Caco-2 (cell line): ENCODE data around the gene STK10. TPM values are rescaled to one million over a fixed set of nuclear protein-coding genes. Genes with fewer than 3 reads are reported as not detected.

Experiments
- BruUV-seq: library from RNA; stranded (reverse); fragments of 400-500 nt; replicated peaks from 2 replicates; lab custom pipeline; 2021; lab: Mats Ljungman, UMichigan
- CTCF ChIA-PET: fragments of 300-600 bp; sonication (Branson Sonifier 250); formaldehyde crosslinking; loops from one replicate; lab custom pipeline; 2022; ENCODE audit warnings: antibody characterized with exemption; lab: Charles Lee
- POLR2A ChIA-PET: fragments of 300-600 bp; sonication (Branson Sonifier 250); formaldehyde crosslinking; loops from one replicate; lab custom pipeline; 2022; ENCODE audit warnings: antibody characterized with exemption; lab: Charles Lee
- DNase-seq, 2 experiments: peaks; one replicate each; pipeline versions ENCODE4 v3.0.0 to v3.0.0-alpha.2; 2020 to 2022
- H3K27me3 ChIP-seq: replicated peaks from 2 replicates; pipeline ENCODE4 v1.6.0; 2011; ENCODE audit warnings: low read length; ENCODE audit not compliant: control insufficient read depth, insufficient read depth
- H3K36me3 ChIP-seq: 2 replicates; pipeline ENCODE4 v1.5.1; 2011; ENCODE audit warnings: low read length; ENCODE audit not compliant: control insufficient read depth, insufficient read depth
- H3K4me1 ChIP-seq: fragments of 250-450 bp; sonication (Bioruptor Pico); 2 replicates; pipeline ENCODE4 v1.5.1; 2020; ENCODE audit warnings: mild to moderate bottlenecking
- H3K4me3 ChIP-seq: 2 replicates; pipeline ENCODE4 v1.5.1; 2011; ENCODE audit warnings: low read depth, mild to moderate bottlenecking, control low read depth, low read length
- H3K9me3 ChIP-seq: fragments of 250-450 bp; sonication (Bioruptor Pico); 2 replicates; pipeline ENCODE4 v1.5.1; 2020; ENCODE audit warnings: mild to moderate bottlenecking, moderate library complexity
- H3K27ac Mint-ChIP-seq: one replicate; pipeline ENCODE4 v1.8.0; 2022; ENCODE audit warnings: mixed read lengths; ENCODE audit not compliant: unreplicated experiment
- H3K27me3 Mint-ChIP-seq: one replicate; pipeline ENCODE4 v1.8.0; 2022; ENCODE audit warnings: mixed read lengths; ENCODE audit not compliant: insufficient read depth, unreplicated experiment
- H3K36me3 Mint-ChIP-seq: one replicate; pipeline ENCODE4 v1.8.0; 2022; ENCODE audit warnings: mild to moderate bottlenecking, mixed read lengths; ENCODE audit not compliant: insufficient read depth, unreplicated experiment
- H3K4me1 Mint-ChIP-seq: one replicate; pipeline ENCODE4 v1.8.0; 2022; ENCODE audit warnings: low read depth, mixed read lengths; ENCODE audit not compliant: unreplicated experiment
- H3K4me3 Mint-ChIP-seq: one replicate; pipeline ENCODE4 v1.8.0; 2022; ENCODE audit warnings: mild to moderate bottlenecking, moderate library complexity, mixed read lengths; ENCODE audit not compliant: unreplicated experiment
- H3K9me3 Mint-ChIP-seq: one replicate; pipeline ENCODE4 v1.8.0; 2022; ENCODE audit warnings: mixed read lengths; ENCODE audit not compliant: unreplicated experiment
- CTCF ChIP-seq, 2 experiments: fragments of 200-600 bp in 1 of 2; IDR thresholded peaks; 1 replicate in 1 of 2; 2 replicates in 1 of 2; pipeline versions ENCODE4 v1.5.1 to v1.8.0; 2011 to 2022; ENCODE audit warnings: antibody characterized with exemption in 1 of 2, control low read depth in 1 of 2, inconsistent platforms in 1 of 2, low read depth in 1 of 2, low read length in 1 of 2, mild to moderate bottlenecking in 1 of 2, moderate library complexity in 1 of 2; ENCODE audit not compliant: insufficient read depth in 1 of 2, severe bottlenecking in 1 of 2, unreplicated experiment in 1 of 2
- intact Hi-C: fragments of 100-400 bp; cut with micrococcal nuclease; formaldehyde crosslinking; loops from one replicate; pipeline ENCODE4 v1.10.0; 2022; ENCODE audit not compliant: unreplicated experiment
- total RNA-seq: library from RNA; stranded (reverse); gene quantifications from 2 replicates; pipeline ENCODE4 v1.2.3, GENCODE V29; 2022

Gene STK10
- total RNA-seq, 1 experiment from 2014 or later, result 10.3 TPM

GRCh38 chr5:171999877-172000276 lies 188.1 kb downstream of the STK10 start:
- POLR2A ChIA-PET, result no interaction called here
- Mint-ChIP-seq H3K27ac (no peak overlapping the region), H3K36me3 (peaks cover 24% of the 10 kb centered on the region), H3K9me3 (no peaks in the 10 kb centered on the region), H3K27me3 (no peaks in the 10 kb centered on the region), H3K4me3 (no peak overlapping the region), H3K4me1 (peaks cover 40% of the 10 kb centered on the region)
- H3K36me3 ChIP-seq, result no peaks in the 10 kb centered on the region
- H3K4me1 ChIP-seq, result peaks cover 25% of the 10 kb centered on the region
- BruUV-seq, result no TSS peak
- no peak for DNase-seq
- TF ChIP-seq CTCF (IDR thresholded peaks at IDR 0.05; ENCODE audit: insufficient read depth in 1 of 2, low read depth in 1 of 2, low read length in 1 of 2, severe bottlenecking in 1 of 2, unreplicated experiment in 1 of 2), result no peak
- intact Hi-C loops, result no loop called here
- no peaks in the 10 kb centered on the region for H3K9me3 ChIP-seq
- CTCF ChIA-PET, result no interaction called here
- H3K4me3 ChIP-seq, result no peak overlapping the region
- H3K27me3 ChIP-seq, result no peaks in the 10 kb centered on the region

- no TSS peak for BruUV-seq
- Mint-ChIP-seq H3K4me1 (peaks cover 36% of the 10 kb centered on the region), H3K4me3 (no peak overlapping the region), H3K36me3 (peaks cover 24% of the 10 kb centered on the region), H3K9me3 (no peaks in the 10 kb centered on the region), H3K27ac (no peak overlapping the region), H3K27me3 (no peaks in the 10 kb centered on the region)
- peaks cover 21% of the 10 kb centered on the region for H3K4me1 ChIP-seq
- ChIA-PET CTCF (no interaction called here), POLR2A (interaction anchor here (1.5 kb wide), 1 partner anchor 8 kb away, joined by 10 read pairs; no protein-coding TSS in a partner anchor)
- no peak for DNase-seq
- H3K4me3 ChIP-seq, result no peak overlapping the region
- intact Hi-C loops, result no loop called here
- no peaks in the 10 kb centered on the region for H3K27me3 ChIP-seq
- H3K36me3 ChIP-seq, result no peaks in the 10 kb centered on the region
- no peaks in the 10 kb centered on the region for H3K9me3 ChIP-seq
- no peak for TF ChIP-seq CTCF (IDR thresholded peaks at IDR 0.05; ENCODE audit: insufficient read depth in 1 of 2, low read depth in 1 of 2, low read length in 1 of 2, severe bottlenecking in 1 of 2, unreplicated experiment in 1 of 2)
Measured at GRCh38 chr5:171999100-171999499, 188.9 kb downstream of the STK10 start.

DNA sequence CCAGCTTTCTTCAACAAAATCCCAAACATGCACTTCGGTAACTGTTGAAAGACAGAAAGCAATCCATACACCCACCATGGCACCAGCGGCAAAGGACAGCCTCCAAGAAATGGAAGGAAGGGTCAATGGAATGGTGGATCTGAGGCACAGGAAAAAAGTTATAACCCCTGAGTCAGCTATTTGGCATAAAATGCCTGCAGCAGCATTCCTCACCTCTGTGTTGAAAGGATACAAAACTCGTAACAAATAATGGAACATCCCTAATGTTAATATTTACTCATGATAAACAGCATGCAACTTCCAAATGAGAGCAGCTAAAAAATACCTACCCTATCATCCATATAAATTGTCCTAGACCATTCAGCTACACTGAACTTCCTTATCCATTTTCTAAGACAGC lies 191.0 kb downstream of the STK10 start:
- no peak for TF ChIP-seq CTCF (IDR thresholded peaks at IDR 0.05; ENCODE audit: insufficient read depth in 1 of 2, low read depth in 1 of 2, low read length in 1 of 2, severe bottlenecking in 1 of 2, unreplicated experiment in 1 of 2)
- no peaks in the 10 kb centered on the region for H3K27me3 ChIP-seq

More for the DNA sequence above, 191.0 kb downstream of the STK10 start:
- H3K9me3 ChIP-seq, result no peaks in the 10 kb centered on the region
- no peak overlapping the region for H3K4me3 ChIP-seq
- Mint-ChIP-seq H3K27ac (no peak overlapping the region), H3K27me3 (no peaks in the 10 kb centered on the region), H3K36me3 (peaks cover 19% of the 10 kb centered on the region), H3K4me3 (no peak overlapping the region), H3K4me1 (peaks cover 37% of the 10 kb centered on the region), H3K9me3 (no peaks in the 10 kb centered on the region)
- DNase-seq, result peak in 1 of 2 experiments; percentile 34
- H3K4me1 ChIP-seq, result peaks cover 13% of the 10 kb centered on the region
- no peaks in the 10 kb centered on the region for H3K36me3 ChIP-seq
- intact Hi-C loops, result loop anchor here (2.0 kb wide), 1 partner anchor 84 kb away; no protein-coding TSS in a partner anchor
- BruUV-seq, result no TSS peak
- ChIA-PET POLR2A (interaction anchor here (1.6 kb wide), 1 partner anchor 10 kb away, joined by 33 read pairs; the partner anchor contains the start of gene FBXW11), CTCF (interaction anchor here (0.7 kb wide), 1 partner anchor 85 kb away, joined by 3 read pairs; no protein-coding TSS in a partner anchor)
